HG02885 (cell line): ENCODE results near the gene PACS1.
"Not testable (repeated sequence)": the region's sequence is repeated elsewhere in the genome, so short reads cannot be mapped to it uniquely, and the experiment has no call there.

Source experiments
- ATAC-seq: cut with Tn5 transposase; IDR thresholded peaks from one replicate; pipeline ENCODE4 v1.9.1; 2021; ENCODE audit warnings: mild to moderate bottlenecking; ENCODE audit not compliant: unreplicated experiment, poor library complexity

Gene PACS1

DNA sequence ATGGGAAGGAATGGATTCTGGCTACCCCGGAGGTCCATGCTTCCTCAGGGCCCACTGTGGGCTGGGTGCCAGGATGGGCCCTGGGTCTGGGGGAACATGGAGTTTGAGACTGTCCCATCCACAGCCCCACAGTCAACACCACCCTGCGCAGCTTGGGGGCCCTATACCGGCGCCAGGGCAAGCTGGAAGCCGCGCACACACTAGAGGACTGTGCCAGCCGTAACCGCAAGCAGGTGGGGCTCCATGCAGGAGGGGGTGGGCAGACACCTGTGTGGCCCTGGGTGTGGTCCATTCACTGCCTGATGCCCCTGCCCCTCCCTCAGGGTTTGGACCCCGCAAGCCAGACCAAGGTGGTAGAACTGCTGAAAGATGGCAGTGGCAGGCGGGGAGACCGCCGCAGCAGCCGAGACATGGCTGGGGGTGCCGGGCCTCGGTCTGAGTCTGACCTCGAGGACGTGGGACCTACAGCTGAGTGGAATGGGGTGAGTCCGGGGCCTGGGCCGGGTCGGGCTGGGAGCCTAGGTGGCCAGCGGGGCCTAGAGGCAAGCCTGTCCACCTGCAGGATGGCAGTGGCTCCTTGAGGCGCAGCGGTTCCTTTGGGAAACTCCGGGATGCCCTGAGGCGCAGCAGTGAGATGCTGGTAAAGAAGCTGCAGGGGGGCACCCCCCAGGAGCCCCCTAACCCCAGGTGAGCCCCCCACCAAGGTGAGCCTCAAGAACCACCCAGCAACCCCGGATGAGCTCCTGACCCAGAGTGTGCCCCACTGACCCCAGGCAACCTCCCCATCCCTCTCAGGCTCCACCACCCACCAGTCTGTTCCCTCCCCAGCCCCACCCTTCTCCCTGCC lies 195.7 kb downstream of the PACS1 start:
- no peak for ATAC-seq

DNA sequence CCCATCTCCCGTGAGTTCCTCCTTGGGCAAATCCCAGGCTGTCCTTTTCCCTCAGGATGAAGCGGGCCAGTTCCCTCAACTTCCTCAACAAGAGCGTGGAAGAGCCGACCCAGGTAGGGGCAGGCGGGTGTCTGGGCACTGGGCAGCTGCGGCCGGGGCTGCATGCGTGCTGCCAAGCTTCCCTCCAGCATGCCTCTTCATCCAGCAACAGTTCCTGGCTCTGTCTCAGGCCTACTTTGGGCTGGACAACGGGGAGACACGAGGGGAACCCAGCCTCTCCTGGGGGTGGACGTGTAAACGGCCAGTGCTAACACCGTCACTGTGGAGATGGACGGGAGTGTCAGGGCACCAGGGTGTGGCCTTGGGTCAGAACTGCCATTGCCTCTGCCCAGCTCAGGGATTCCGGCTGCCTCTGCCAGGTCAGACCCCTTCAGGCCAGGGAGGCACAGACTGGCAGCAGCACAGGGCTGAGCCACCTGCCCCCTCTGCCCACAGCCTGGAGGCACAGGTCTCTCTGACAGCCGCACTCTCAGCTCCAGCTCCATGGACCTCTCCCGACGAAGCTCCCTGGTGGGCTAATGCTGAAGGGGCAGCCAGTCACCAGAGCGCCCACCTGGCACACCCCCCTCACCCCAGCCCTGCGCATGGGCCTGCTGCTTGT lies 196.4 kb downstream of the PACS1 start:
- ATAC-seq: no peak

DNA sequence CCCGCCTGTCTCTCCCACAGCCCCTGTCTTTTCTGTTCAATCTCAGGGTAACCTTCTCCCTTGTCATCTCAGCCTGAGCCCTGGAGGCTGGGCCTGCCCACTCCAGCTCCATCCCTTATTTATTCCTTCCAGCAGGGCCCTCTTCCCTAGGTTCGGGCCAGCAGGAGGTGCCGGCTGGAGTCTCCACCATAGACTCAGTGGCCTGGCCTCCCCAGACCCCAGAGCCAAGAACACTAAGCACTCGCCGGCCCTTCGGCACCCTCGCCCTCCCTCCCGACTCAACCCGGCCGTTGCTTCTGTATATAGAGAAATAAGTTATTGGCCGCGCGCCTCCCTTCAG lies 196.9 kb downstream of the PACS1 start:
- no peak for ATAC-seq

DNA sequence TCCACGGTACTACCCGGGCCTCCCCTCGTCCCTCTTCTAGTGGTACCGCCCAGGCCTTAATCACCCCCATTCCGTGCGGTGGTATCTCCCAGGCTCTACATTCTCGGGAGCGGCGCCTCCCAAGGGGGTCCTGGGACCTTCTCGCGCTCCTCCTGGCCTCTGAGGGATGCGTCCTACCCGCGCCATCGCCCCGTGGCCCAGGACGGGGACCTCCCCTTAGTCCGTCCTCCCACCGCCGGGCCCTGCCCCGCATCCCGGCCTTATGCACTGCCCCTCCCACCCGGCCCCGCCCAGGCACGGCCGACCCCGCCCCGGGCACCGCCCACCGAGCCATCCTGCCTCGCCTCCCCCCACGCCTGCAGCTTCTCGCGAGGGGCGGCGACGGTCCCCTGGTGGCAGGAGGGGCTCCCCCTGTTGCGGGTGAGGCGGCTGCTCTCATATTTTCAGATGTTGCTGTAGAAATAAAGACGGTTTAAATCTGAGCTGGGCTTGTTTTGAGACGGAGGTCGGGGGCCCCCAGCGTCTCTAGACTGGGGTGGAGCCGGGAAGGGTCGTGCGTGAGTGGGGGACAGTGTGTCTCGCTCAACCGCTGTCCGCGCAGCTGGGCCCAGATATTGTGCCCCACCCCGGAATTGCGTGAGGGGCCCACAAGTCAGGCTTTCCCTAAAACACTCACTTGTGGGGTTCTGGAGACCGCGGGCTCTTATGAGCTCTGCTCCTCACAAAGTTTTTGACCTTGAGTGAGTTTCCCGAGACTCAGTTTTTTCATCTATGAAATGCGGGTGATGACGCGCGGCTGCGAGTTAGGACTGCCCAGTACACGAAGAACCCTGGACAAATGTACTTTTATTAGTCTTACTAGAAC lies 197.5 kb downstream of the PACS1 start:
- peak; percentile 56 for ATAC-seq

DNA sequence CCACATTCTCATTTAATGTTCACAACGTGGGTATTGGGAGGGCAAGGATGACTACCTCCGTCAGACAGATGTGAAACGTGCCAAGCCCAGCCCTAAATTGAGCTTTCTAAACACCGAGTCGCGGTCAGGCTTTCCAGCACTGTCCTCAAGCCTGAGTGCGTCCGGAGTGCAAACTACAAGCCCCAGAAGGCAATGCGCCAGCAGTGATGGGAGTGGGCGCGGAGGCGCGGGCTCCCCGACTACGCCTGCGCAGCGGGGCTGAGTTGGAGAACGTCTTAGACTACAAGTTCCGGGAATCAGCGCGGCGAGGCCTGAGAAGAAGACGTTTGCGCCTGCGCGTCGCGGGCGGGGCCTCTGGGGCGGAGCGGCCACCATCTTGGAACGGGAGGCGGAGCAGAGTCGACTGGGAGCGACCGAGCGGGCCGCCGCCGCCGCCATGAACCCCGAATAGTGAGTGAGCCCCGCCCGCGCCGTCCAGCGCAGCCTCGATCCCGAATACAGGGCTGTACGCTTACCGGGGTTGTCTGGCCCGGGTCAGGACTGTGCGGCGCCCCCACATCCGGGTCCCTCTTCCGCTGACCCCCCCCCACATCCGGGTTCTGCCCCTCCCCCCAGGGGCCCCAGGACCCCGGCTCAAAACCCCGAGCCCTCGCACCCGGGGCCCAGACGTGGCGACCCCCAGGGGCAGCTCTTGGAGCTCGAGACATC lies 198.3 kb downstream of the PACS1 start, which contains the start of gene RAB1B:
Gene RAB1B, plus strand, starts transcription at position 396 of the 708 bp plus-strand sequence. Its CDS starts 41 bp downstream, at position 437.
- peak; percentile 79 for ATAC-seq

DNA sequence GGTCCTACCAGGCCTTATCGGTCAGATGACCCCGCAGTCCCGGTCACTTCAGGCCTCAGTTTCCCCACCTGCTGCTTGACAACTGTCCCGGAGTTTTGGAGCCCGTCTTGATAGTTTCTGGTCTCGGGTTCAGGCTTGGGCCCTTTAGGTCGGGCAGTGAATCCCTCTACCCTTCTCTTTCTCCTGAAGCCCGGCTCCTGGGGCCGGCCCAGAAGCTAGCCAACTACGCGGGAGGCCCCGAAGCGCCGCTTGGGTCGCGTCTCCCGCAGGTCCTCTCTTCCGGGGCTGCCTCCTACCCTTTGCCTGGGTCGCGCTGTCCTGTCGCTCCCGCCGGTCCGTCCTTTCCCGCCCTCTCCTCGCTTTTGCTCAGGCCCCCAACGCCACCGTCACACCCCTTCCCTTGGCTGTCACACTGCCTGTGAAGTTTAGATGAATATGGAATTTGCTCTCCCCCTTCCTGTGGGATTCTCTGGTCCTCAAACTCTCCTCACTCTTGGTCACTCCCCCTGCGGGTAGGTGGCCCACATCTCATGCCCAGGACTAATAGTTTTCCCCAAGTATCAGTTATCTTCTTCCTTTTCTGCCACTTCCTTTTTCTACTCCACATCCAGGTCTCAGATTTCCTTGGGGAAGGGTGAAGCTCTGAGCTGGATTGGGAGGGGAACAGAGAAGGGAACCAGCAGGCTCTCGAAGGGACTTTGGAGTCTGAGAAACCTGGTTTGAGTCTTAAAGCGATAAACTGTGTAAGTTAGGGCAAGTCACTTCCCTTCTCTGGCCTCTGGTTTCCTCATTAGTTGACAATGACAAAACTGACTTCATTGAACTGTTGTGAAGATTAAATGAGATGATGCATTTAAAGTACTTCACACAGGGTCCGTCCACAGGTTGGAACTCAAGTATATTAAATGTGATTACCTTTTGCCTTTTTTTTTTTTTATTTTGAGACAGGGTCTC lies 199.2 kb downstream of the PACS1 start:
- no peak for ATAC-seq

DNA sequence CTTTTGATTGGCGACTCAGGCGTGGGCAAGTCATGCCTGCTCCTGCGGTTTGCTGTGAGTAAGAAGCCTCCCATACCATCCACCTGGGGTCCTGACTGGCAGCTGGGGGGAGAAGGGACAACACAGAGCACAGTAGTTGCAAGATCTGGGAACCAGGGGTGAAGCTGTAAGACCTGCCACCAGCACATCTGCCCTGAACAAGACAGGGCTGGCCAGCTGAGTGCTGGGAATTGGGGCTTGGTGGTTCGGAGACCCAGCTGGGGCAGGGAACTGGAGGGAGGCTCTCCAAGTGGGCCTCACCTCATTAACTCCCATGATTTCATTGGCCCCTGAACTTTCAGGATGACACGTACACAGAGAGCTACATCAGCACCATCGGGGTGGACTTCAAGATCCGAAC lies 201.7 kb downstream of the PACS1 start:
- ATAC-seq: no peak

DNA sequence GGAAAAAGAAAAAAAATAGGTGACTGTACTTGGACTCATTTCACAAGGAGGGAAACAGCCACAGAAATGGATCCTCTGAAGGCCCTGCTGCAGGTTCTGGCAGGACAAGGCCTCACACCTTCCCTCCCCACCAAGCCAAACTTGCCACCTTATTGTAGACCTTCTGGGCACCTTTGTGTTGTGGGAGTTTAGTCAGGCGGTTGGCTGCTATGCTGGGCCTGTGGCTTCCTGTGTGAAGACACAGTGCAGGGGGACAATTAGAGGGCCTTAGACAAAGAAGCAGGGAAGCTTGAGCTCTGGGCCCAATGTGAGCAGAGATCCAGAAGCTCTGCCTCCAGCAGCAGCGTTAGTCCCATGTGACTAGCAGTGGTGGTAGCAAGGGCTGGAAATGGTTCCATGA lies 202.5 kb downstream of the PACS1 start:
- ATAC-seq: no peak

DNA sequence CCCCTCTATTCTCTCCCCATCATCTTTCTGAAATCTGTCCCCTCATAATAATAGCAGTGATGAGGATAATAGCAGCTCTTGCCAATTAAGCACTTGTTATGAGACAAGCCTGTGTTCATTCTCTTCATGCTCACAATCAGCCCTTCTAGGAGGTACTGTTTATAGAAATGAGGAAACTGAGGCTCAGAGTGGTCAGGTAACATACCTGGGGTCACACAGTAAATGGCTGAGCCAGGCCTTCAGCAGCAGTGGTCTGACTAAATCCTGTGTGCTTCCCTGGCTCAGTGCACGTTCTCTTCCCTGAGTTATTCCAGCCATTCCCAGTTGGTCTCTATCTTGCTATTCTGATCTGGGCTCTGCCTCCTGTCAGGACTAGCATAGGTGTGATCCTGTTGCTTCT lies 204.1 kb downstream of the PACS1 start:
- ATAC-seq: no peak

DNA sequence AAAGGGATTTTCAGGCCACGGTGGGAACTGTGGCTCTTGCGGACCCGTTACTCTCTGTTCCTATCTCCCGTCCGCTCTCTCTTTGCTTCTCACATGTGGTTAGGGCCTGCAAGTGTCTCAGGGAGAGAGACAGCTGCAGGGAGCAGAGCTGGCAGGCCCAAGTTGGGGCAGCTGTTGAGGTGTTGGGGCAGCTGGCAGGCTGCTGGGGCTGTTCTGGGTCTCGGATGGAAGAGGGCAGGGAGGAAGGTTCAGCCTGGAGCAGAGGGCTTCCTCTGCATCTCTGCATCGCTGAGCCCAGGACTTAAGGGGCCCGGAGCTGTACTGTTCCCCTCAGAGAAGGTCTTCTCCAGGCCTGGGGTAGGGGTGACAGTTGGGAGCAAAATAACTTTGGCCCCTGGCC lies 205.3 kb downstream of the PACS1 start:
- no peak for ATAC-seq

DNA sequence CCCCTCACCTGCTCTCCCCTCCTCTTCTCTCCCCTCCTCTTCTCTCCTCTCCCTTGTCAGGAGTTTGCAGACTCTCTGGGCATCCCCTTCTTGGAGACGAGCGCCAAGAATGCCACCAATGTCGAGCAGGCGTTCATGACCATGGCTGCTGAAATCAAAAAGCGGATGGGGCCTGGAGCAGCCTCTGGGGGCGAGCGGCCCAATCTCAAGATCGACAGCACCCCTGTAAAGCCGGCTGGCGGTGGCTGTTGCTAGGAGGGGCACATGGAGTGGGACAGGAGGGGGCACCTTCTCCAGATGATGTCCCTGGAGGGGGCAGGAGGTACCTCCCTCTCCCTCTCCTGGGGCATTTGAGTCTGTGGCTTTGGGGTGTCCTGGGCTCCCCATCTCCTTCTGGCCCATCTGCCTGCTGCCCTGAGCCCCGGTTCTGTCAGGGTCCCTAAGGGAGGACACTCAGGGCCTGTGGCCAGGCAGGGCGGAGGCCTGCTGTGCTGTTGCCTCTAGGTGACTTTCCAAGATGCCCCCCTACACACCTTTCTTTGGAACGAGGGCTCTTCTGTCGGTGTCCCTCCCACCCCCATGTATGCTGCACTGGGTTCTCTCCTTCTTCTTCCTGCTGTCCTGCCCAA lies 206.0 kb downstream of the PACS1 start:
- ATAC-seq: no peak

DNA sequence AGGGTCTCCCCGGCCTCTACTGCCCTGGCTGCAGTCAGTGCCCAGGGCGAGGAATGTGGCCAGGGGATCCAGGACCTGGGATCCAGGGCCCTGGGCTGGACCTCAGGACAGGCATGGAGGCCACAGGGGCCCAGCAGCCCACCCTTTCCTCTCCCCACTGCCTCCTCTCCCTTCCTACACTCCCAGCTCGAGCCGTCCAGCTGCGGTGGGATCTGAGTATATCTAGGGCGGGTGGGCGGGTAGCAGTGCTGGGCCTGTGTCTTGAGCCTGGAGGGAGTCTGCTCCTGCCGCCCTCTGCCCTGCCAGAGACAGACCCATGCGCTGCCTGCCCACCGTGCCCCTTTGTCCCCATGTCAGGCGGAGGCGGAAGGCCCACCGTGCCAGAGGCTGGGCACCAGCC lies 206.5 kb downstream of the PACS1 start:
- not testable (repeated sequence) for ATAC-seq

DNA sequence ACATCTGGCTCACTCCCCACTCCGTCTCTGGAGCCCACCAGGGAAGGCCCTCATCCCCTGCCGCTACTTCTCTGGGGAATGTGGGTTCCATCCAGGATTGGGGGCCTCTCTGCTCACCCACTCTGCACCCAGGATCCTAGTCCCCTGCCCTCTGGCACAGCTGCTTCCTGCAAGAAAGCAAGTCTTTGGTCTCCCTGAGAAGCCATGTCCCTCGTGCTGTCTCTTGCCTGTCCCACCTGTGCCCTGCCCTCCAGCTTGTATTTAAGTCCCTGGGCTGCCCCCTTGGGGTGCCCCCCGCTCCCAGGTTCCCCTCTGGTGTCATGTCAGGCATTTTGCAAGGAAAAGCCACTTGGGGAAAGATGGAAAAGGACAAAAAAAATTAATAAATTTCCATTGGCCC lies 207.0 kb downstream of the PACS1 start:
- not testable (repeated sequence) for ATAC-seq

DNA sequence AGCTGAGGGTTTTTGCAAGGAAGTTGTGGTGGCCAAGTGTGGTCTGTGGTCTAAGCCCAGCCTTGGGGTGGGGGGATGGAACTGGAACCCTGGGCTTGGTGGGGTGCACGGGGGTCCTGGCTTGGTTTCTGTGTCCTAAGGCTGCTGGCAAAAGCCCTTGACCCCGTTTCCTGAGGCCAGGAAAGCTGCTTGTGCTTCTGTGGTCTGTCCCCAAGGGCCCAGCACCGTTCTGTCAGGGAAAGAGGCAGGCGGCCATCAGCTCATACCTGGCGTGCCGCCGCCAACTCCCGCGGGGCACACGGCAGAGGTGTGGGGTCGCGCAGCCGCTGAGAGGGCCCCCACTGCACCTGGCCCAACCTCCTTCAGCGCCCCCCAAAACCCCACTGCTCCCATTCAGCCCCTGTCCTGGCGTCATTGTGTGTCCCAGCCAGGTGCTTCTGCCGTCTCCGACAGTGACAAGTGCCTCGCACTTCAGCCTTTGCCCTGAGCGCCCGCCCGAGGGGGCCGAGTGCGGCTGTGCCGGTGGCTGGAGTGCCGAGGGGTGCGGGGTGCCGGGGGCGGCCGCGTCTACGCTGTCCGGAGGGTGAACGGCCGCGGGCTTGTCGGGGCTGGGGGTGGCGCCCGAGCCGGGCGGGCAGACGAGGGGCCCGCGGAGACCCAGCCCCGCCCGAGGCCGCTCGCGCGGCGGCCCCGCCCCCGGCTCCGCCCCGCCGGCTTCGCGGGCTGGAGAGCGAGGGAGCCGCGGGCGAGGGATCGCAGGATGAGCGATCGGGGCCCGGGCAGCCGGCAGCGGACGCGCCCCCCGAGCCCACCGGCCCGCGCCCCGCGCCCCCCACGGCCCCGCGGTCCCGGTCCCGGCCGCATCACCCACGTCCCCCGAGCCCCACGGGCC lies 207.6 kb downstream of the PACS1 start, which contains the start of gene CNIH2:
Gene CNIH2, plus strand, starts transcription at position 705 of the 892 bp plus-strand sequence. CDS start 282 bp downstream, outside the sequence.
- no peak for ATAC-seq

DNA sequence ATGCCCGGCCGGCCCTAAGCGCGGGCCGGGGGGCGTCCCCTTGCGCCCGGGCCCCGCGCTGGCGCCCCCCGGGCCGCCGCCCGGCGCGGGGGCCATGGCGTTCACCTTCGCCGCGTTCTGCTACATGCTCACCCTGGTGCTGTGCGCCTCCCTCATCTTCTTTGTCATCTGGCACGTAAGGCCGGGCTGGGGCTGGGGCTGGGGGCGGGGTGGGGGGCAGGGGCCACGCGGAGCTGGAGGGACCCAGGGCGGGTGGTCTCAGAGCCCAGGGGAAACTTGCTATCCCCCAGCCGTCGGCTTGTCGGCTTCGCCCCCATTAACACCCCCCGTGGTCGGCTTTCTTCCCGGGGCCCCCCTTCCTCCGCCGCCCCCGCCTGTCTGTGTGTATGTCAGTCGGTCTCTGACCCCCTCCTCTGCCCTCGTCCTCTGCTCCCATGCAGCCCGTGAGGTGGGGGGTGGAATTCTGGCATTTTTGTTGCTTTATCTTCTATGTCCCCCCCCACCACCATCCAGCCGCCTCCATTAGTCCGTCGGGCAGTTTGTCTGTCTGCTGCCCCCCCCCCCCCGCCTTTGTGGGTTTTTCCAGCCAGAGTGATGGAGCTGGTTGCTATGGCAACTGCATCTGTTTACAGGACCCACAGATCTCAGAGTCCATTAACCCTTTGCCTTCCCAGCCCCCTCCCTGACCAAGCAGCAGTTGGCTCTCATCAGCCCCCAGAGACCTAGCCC lies 208.5 kb downstream of the PACS1 start:
- ATAC-seq: no peak

DNA sequence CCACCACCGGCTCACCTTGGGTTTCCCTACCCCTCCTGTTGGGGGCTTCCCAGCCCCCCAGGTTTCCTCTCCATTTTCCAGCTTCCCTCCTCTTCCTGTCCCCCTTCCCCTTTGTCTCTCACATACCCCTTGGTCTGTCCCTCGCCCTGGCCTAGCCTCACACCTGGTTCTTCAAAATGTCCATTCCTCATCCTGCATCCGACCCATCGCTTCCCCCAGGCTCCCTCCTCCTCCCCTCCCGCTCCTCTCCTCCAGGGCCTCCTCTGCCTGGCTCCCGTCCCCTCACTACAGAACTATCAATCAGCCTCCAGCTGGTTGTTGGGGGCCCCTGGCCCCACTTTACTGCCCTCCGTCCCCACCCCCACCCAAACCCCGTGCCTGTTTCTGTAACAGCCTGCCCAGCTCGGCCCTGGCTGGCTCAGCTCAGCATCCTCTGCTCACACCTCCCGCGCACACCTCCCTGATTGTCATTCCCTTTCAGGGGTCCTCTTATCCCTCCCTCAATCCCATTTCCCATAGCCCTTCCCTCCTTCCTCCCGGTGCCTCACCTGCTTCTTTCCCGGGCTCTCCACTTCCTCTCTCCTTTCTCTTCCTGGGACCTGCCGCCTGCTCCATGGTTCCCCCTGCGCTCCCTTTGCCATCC lies 209.1 kb downstream of the PACS1 start:
- no peak for ATAC-seq
